Measurements from ENCODE around the gene MTR. TPM values are rescaled to one million over a fixed set of nuclear protein-coding genes. Genes with fewer than 3 reads are reported as not detected.

MTR gene
- total and polyA plus RNA-seq, 4 donors = 4.4 to 49.3 (median 21.6) TPM

DNA sequence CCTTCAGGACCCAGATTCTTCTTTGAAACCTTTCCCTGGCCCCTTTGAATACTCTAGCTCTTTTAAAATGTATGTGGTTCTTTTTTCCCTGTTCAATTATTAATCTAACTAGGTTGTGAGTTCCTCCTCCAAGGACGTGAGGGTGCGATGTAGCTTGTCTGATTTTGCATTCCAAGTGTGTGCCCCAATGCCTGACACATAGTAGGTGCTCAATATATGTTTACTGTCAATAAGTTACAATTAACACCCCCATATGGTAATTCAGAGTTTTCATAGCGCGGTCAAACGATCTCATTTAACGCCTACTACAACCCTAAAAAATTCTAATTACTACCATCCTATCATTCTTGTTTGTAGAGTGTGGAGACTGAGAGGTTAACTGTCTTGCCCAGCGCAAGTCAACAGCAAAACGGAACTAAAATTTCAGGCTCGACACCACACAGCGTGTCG, 482 bp upstream of the MTR start:
- DNase-seq = peak in 1 of 3 donors; percentile 5
- Histone ChIP-seq H3K36me3 (ENCODE audit: control insufficient read depth in 4 of 4, insufficient read depth in 4 of 4, low read length in 4 of 4) (no peaks in the 10 kb centered on the region), H3K27me3 (ENCODE audit: control insufficient read depth in 3 of 3, insufficient read depth in 3 of 3, low read length in 2 of 3) (no peaks in the 10 kb centered on the region), H3K4me1 (ENCODE audit: control insufficient read depth in 5 of 5, insufficient read depth in 5 of 5, low read length in 5 of 5) (peaks cover 0 to 17% (median 4%) of the 10 kb centered on the region in 5 donors), H3K9ac (ENCODE audit: insufficient read depth in 1 of 2, low read length in 2 of 2) (peak overlapping the region in 1 of 2 donors; percentile 67), H3K4me3 (peak overlapping the region; percentile 8), H3K27ac (ENCODE audit: low read depth in 1 of 2, low read length in 1 of 2) (peak overlapping the region; percentile 34 to 71), H3K9me3 (ENCODE audit: control insufficient read depth in 4 of 4, insufficient read depth in 3 of 4, low read length in 3 of 4) (no peaks in the 10 kb centered on the region)
- no peak for ATAC-seq (ENCODE audit: insufficient read depth, low FRiP score)
- TF ChIP-seq, protein P1, sequence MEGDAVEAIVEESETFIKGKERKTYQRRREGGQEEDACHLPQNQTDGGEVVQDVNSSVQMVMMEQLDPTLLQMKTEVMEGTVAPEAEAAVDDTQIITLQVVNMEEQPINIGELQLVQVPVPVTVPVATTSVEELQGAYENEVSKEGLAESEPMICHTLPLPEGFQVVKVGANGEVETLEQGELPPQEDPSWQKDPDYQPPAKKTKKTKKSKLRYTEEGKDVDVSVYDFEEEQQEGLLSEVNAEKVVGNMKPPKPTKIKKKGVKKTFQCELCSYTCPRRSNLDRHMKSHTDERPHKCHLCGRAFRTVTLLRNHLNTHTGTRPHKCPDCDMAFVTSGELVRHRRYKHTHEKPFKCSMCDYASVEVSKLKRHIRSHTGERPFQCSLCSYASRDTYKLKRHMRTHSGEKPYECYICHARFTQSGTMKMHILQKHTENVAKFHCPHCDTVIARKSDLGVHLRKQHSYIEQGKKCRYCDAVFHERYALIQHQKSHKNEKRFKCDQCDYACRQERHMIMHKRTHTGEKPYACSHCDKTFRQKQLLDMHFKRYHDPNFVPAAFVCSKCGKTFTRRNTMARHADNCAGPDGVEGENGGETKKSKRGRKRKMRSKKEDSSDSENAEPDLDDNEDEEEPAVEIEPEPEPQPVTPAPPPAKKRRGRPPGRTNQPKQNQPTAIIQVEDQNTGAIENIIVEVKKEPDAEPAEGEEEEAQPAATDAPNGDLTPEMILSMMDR (IDR thresholded peaks at IDR 0.05; ENCODE audit: control extremely low read depth, extremely low read depth) = no peak
- WGBS, 2 donors = 12% methylated on average over 11 of the region's 11 CpGs

- Histone ChIP-seq H3K27me3 (ENCODE audit: control insufficient read depth in 3 of 3, insufficient read depth in 3 of 3, low read length in 2 of 3) (no peaks in the 10 kb centered on the region), H3K9me3 (ENCODE audit: control insufficient read depth in 4 of 4, insufficient read depth in 3 of 4, low read length in 3 of 4) (no peaks in the 10 kb centered on the region), H3K4me1 (ENCODE audit: control insufficient read depth in 5 of 5, insufficient read depth in 5 of 5, low read length in 5 of 5) (peaks cover 0 to 24% (median 4%) of the 10 kb centered on the region in 5 donors), H3K9ac (ENCODE audit: insufficient read depth in 1 of 2, low read length in 2 of 2) (peak overlapping the region; percentile 65 to 74), H3K36me3 (ENCODE audit: control insufficient read depth in 4 of 4, insufficient read depth in 4 of 4, low read length in 4 of 4) (no peaks in the 10 kb centered on the region), H3K27ac (ENCODE audit: low read depth in 1 of 2, low read length in 1 of 2) (peak overlapping the region; percentile 94 to 95), H3K4me3 (peak overlapping the region; percentile 79)
- WGBS, 2 donors = 1 to 2% methylated on average over 41 of the region's 41 CpGs
- TF ChIP-seq, protein P1 (IDR thresholded peaks at IDR 0.05; ENCODE audit: control extremely low read depth, extremely low read depth) = no peak
- DNase-seq (peak in 2 of 3 donors; percentile 63 to 67), ATAC-seq (ENCODE audit: insufficient read depth, low FRiP score) (peak; percentile 22)
These were observed 920 bp downstream of the MTR start for GRCh38 chr1:236795757-236796667.

- Histone ChIP-seq H3K36me3 (ENCODE audit: control insufficient read depth in 4 of 4, insufficient read depth in 4 of 4, low read length in 4 of 4) (peaks cover 0 to 4% (median under 1%) of the 10 kb centered on the region in 4 donors), H3K9ac (ENCODE audit: insufficient read depth in 1 of 2, low read length in 2 of 2) (no peak overlapping the region), H3K4me1 (ENCODE audit: control insufficient read depth in 5 of 5, insufficient read depth in 5 of 5, low read length in 5 of 5) (peaks cover 0 to 48% (median 4%) of the 10 kb centered on the region in 5 donors), H3K4me3 (no peak overlapping the region), H3K27me3 (ENCODE audit: control insufficient read depth in 3 of 3, insufficient read depth in 3 of 3, low read length in 2 of 3) (no peaks in the 10 kb centered on the region), H3K9me3 (ENCODE audit: control insufficient read depth in 4 of 4, insufficient read depth in 3 of 4, low read length in 3 of 4) (no peaks in the 10 kb centered on the region), H3K27ac (ENCODE audit: low read depth in 1 of 2, low read length in 1 of 2) (no peak overlapping the region)
- TF ChIP-seq, protein P1 (IDR thresholded peaks at IDR 0.05; ENCODE audit: control extremely low read depth, extremely low read depth) = no peak
- DNase-seq (no peak), ATAC-seq (ENCODE audit: insufficient read depth, low FRiP score) (no peak)
- 96 to 98% methylated on average over 5 of the region's 5 CpGs for WGBS, 2 donors
These were observed 3.9 kb downstream of the MTR start for GRCh38 chr1:236799001-236799400.
